Ascending aorta (tissue), 2 donors: ENCODE measurements around the gene ATG13. TPM values are rescaled to one million over a fixed set of nuclear protein-coding genes. Genes with fewer than 3 reads are reported as not detected.

Source experiments
- DNase-seq, 2 donors: peaks; one replicate each; pipeline ENCODE4 v3.0.0-alpha.2; 2019; ENCODE audit warnings: low spot score in 2 of 2
- H3K27ac ChIP-seq, 2 donors: fragments of 200-600 bp; sonication (generic); one replicate each; pipeline ENCODE4 v1.5.1; 2016 to 2017; ENCODE audit warnings: mild to moderate bottlenecking in 1 of 2
- H3K27me3 ChIP-seq: fragments of 200-600 bp; sonication (generic); one replicate; pipeline ENCODE4 v1.5.1; 2017
- H3K36me3 ChIP-seq, 2 donors: fragments of 200-600 bp; sonication (generic); one replicate each; pipeline ENCODE4 v1.5.1; 2016
- H3K4me1 ChIP-seq, 2 donors: fragments of 200-600 bp; sonication (generic); one replicate each; pipeline ENCODE4 v1.5.1; 2016 to 2017; ENCODE audit warnings: mild to moderate bottlenecking in 1 of 2
- H3K4me3 ChIP-seq, 2 donors: fragments of 200-600 bp; sonication (generic); one replicate each; pipeline ENCODE4 v1.5.1; 2016 to 2017; ENCODE audit warnings: mild to moderate bottlenecking in 1 of 2
- H3K9me3 ChIP-seq, 2 donors: fragments of 200-600 bp; sonication (generic); one replicate each; pipeline ENCODE4 v1.5.1; 2016
- intact Hi-C: fragments of 100-400 bp; cut with DNase I; formaldehyde crosslinking; loops from one replicate; pipeline ENCODE4 v1.15.1; 2023
- total RNA-seq: library from RNA; depleted of rRNA; stranded (reverse); fragments of >200 nt; gene quantifications from one replicate; pipeline ENCODE4 v1.1.0, GENCODE V29; 2016
- TF ChIP-seq, protein P1 (sequence below), 3 experiments: fragments of 200-600 bp in 2 of 3; fragments of 450-650 bp in 1 of 3; sonication (generic) in 2 of 3; IDR thresholded peaks; one replicate each; pipeline ENCODE4 v1.5.1; 2016 to 2019; ENCODE audit warnings: antibody characterized with exemption in 3 of 3, mild to moderate bottlenecking in 1 of 3, moderate library complexity in 1 of 3

ATG13 gene
- total RNA-seq, 1 donor from 2014 or later, result 208 TPM

DNA sequence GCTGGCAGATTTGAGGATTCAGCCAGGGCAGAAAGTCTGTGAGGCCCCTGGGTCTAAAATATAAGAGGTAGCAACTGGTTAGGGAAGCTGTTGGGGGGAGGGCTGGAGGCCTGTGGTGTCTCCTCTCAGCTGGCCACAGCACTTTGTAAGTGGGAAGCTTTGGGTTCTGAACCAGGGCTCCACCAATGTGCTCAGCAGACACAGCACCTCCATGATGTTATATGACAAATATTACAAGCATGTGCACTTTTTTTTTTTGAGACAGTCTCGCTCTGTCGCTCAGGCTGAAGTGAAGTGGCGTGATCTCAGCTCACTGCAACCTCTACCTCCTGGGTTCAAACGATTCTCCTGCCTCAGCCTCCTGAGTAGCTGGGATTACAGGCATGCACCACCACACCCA is 75.1 kb downstream of the ATG13 start:
- DNase-seq, result no peak
- TF ChIP-seq, protein P1, sequence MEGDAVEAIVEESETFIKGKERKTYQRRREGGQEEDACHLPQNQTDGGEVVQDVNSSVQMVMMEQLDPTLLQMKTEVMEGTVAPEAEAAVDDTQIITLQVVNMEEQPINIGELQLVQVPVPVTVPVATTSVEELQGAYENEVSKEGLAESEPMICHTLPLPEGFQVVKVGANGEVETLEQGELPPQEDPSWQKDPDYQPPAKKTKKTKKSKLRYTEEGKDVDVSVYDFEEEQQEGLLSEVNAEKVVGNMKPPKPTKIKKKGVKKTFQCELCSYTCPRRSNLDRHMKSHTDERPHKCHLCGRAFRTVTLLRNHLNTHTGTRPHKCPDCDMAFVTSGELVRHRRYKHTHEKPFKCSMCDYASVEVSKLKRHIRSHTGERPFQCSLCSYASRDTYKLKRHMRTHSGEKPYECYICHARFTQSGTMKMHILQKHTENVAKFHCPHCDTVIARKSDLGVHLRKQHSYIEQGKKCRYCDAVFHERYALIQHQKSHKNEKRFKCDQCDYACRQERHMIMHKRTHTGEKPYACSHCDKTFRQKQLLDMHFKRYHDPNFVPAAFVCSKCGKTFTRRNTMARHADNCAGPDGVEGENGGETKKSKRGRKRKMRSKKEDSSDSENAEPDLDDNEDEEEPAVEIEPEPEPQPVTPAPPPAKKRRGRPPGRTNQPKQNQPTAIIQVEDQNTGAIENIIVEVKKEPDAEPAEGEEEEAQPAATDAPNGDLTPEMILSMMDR (IDR thresholded peaks at IDR 0.05), result no peak
- H3K4me3 ChIP-seq, result no peak overlapping the region
- H3K27me3 ChIP-seq, result no peaks in the 10 kb centered on the region
- no peaks in the 10 kb centered on the region for H3K9me3 ChIP-seq
- H3K27ac ChIP-seq, result peak overlapping the region in 1 of 2 donors; percentile 2
- H3K36me3 ChIP-seq, result peaks cover 54 to 88% of the 10 kb centered on the region in 2 donors
- H3K4me1 ChIP-seq, result peaks cover 14 to 40% of the 10 kb centered on the region in 2 donors
- intact Hi-C loops, result no loop called here

DNA sequence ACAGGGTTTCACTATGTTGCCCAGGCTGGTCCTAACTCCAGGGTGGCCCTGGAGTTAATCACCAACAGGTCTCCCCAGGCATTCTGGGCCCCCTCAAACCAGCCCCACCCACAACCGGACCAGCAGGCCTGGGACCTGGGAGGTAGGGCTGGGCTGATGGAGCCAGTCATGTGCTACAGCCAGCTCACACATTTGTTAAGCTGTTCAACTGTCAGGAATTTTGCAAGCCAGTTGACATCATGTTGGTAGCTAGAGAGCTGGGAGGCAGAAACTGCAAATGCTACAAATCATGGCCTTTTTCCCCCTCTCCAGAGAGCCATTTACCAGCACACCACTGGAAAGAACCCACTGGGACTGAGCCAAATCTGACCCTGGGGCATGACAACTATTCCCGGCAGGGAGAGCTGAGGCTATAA is 76.3 kb downstream of the ATG13 start:
- Histone ChIP-seq H3K36me3 (peaks cover 42 to 77% of the 10 kb centered on the region in 2 donors), H3K4me1 (peaks cover 18 to 51% of the 10 kb centered on the region in 2 donors), H3K9me3 (no peaks in the 10 kb centered on the region), H3K27ac (peak overlapping the region; percentile 75 to 85), H3K4me3 (no peak overlapping the region), H3K27me3 (no peaks in the 10 kb centered on the region)
- intact Hi-C loops, result no loop called here
- TF ChIP-seq, protein P1 (IDR thresholded peaks at IDR 0.05), result no peak
- no peak for DNase-seq

DNA sequence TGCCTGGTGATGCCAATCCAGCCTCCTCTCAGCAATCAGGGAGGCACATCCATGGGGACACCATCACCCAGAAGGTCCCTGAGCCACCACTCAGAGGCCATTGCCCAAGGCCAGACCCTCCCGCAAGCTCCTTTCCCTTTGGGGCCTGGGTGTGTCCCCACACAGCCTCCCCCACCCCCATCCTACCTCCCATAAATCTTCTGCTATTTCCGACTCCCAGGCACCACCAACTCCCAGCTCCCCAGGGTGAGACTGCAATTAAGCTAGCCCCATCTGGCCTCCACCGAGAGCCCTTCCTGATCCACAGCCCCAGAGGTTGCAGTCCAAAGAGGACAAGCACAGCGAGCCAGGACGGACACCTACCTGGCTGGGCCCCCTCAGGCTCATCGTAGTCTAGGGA is 76.7 kb downstream of the ATG13 start:
- H3K4me3 ChIP-seq, result no peak overlapping the region
- H3K27me3 ChIP-seq, result no peaks in the 10 kb centered on the region
- H3K4me1 ChIP-seq, result peaks cover 18 to 56% of the 10 kb centered on the region in 2 donors
- TF ChIP-seq, protein P1 (IDR thresholded peaks at IDR 0.05), result no peak
- intact Hi-C loops, result no loop called here
- peak overlapping the region; percentile 75 to 85 for H3K27ac ChIP-seq
- H3K9me3 ChIP-seq, result no peaks in the 10 kb centered on the region
- peaks cover 41 to 72% of the 10 kb centered on the region in 2 donors for H3K36me3 ChIP-seq
- DNase-seq, result no peak

DNA sequence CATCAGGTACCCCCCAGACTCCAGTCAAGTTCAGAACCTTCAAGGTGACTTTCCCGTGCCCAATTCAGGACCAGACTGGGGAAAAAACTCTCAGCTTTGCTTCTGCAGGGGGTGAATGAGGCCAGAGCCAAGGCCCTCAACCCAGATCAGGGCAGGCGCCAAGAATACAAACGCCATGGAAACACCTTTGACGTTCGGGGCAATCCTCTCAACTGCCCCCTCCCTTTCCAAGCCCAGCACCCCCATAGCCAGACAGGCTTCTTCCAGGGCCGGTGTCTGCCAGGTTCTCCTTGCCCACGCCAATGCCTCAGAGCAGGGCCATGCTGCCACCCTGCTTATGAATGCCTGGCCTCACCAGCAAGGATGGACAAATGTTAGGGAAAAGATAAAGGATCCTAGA is 77.3 kb downstream of the ATG13 start:
- Histone ChIP-seq H3K27ac (peak overlapping the region; percentile 75 to 85), H3K4me3 (no peak overlapping the region), H3K36me3 (peaks cover 41 to 68% of the 10 kb centered on the region in 2 donors), H3K9me3 (no peaks in the 10 kb centered on the region), H3K27me3 (no peaks in the 10 kb centered on the region), H3K4me1 (peaks cover 23 to 61% of the 10 kb centered on the region in 2 donors)
- no peak for DNase-seq
- TF ChIP-seq, protein P1 (IDR thresholded peaks at IDR 0.05), result no peak
- intact Hi-C loops, result loop anchor here (5.0 kb wide), 1 partner anchor 47 kb away; no protein-coding TSS in a partner anchor

DNA sequence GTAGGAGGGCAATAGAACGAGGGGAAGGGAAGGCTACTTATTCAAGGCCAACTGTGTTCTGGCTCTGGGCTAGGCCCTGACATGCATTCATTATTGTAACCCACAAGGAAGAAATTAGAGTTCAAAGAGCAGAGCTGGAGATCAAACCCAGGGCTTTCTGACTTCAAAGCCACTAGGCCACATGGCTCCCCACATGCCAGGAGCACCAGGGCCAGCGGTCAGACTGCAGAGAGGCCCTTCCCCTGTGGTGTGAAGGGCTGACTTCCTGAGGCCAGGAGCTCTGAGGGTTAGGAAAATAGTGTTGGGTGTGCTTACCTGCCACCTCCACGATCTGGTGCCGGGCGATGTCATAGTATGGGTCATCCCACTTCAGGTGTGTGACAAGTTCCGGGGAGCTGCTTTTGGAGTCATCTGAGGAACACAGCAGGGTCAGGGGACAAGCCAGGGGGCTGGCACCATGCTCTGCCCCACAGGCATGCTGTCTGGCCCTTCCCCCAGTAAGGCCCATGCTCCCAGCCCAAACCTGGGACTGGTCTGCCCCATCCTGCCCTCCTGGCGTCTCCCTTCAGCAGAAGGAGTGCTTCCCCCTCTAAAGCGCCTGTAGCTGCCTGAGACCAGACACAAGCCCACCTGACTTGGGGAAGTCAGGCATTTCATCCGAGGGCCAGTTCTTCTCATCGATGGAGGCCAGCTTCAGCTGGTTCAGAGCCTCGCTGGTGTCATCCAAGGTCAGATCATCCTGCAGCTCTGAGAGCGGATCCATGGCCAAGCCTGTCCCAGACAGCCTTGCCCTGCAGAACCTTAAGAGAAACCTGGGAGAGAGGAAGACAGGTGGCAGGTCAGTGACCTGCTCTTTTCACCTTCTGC is 78.2 kb downstream of the ATG13 start:
- intact Hi-C loops, result loop anchor here (5.0 kb wide), 1 partner anchor 48 kb away; no protein-coding TSS in a partner anchor
- DNase-seq, result no peak
- TF ChIP-seq, protein P1 (IDR thresholded peaks at IDR 0.05), result no peak
- H3K4me1 ChIP-seq, result peaks cover 23 to 63% of the 10 kb centered on the region in 2 donors
- peak overlapping the region; percentile 75 to 85 for H3K27ac ChIP-seq
- H3K27me3 ChIP-seq, result no peaks in the 10 kb centered on the region
- peaks cover 41 to 60% of the 10 kb centered on the region in 2 donors for H3K36me3 ChIP-seq
- no peak overlapping the region for H3K4me3 ChIP-seq
- H3K9me3 ChIP-seq, result no peaks in the 10 kb centered on the region
